Stimulated activated CD8-positive, alpha-beta memory T cell treated with anti-CD3 and anti-CD28 coated beads, Interleukin-15, amount 100 ng/mL, for 1 hour (primary cell): ENCODE measurements around the gene BLACAT1.

Source experiments
- DNase-seq: peaks from one replicate; pipeline ENCODE4 v3.0.0-alpha.2; 2020; ENCODE audit warnings: low read depth

The BLACAT1 gene

GRCh38 chr1:205454903-205455335 is 926 bp downstream of the BLACAT1 start:
- no peak for DNase-seq

- no peak for DNase-seq
Observed at GRCh38 chr1:205453466-205453865, 2.4 kb downstream of the BLACAT1 start.

GRCh38 chr1:205452933-205453332 is 2.9 kb downstream of the BLACAT1 start:
- no peak for DNase-seq

GRCh38 chr1:205452364-205452763 is 3.5 kb downstream of the BLACAT1 start:
- DNase-seq, result no peak

GRCh38 chr1:205451759-205452164 is 4.1 kb downstream of the BLACAT1 start:
- DNase-seq, result no peak

- DNase-seq, result no peak
Observed at GRCh38 chr1:205451202-205451601, 4.6 kb downstream of the BLACAT1 start.

GRCh38 chr1:205450448-205450847 is 5.4 kb downstream of the BLACAT1 start:
- DNase-seq, result no peak

- no peak for DNase-seq
Observed at GRCh38 chr1:205449750-205450443, 5.9 kb downstream of the BLACAT1 start.

GRCh38 chr1:205449254-205449749 is 6.5 kb downstream of the BLACAT1 start:
- DNase-seq, result no peak

GRCh38 chr1:205448540-205449253 is 7.1 kb downstream of the BLACAT1 start:
- DNase-seq, result no peak

- DNase-seq, result no peak
Observed at GRCh38 chr1:205447457-205448341, 8.1 kb downstream of the BLACAT1 start.

- DNase-seq, result no peak
Observed at GRCh38 chr1:205446828-205447227, 9.0 kb downstream of the BLACAT1 start.

GRCh38 chr1:205445646-205445935 is 10.3 kb downstream of the BLACAT1 start:
- DNase-seq, result no peak

- DNase-seq, result no peak
Observed at GRCh38 chr1:205444931-205445645, 10.8 kb downstream of the BLACAT1 start.

- DNase-seq, result no peak
Observed at GRCh38 chr1:205444300-205444930, 11.4 kb downstream of the BLACAT1 start.

GRCh38 chr1:205443585-205444299 is 12.1 kb downstream of the BLACAT1 start:
- DNase-seq, result no peak

GRCh38 chr1:205442051-205442725 is 13.7 kb downstream of the BLACAT1 start:
- DNase-seq, result no peak

GRCh38 chr1:205441716-205442050 is 14.2 kb downstream of the BLACAT1 start:
- DNase-seq, result no peak

GRCh38 chr1:205441318-205441633 is 14.6 kb downstream of the BLACAT1 start:
- no peak for DNase-seq

- DNase-seq, result peak; percentile 14
Observed at GRCh38 chr1:205440476-205441317, 15.1 kb downstream of the BLACAT1 start.
